Common myeloid progenitor, CD34-positive (primary cell): ENCODE data around the gene TAF15.
A peak's percentile ranks its signal among the peaks of the same experiment; 100 is the strongest.

Source experiments
- CTCF ChIA-PET: fragments of 350-600 bp; sonication (Branson Sonifier 250); formaldehyde crosslinking; loops from one replicate; lab custom pipeline; 2021; ENCODE audit warnings: antibody characterized with exemption; lab: Charles Lee
- POLR2A ChIA-PET: fragments of 350-600 bp; sonication (Branson Sonifier 250); formaldehyde crosslinking; loops from one replicate; lab custom pipeline; 2021; ENCODE audit warnings: antibody characterized with exemption; lab: Charles Lee
- DNase-seq, 3 donors: peaks; one replicate each; pipeline versions ENCODE4 v3.0.0 to v3.0.0-alpha.2; 2013
- H3K27ac ChIP-seq, 2 experiments: 1 replicate in 1 of 2; 2 replicates in 1 of 2; pipeline ENCODE4 v1.7.0; 2013; ENCODE audit warnings: inconsistent platforms in 2 of 2, low read length in 2 of 2, mild to moderate bottlenecking in 2 of 2, low read depth in 1 of 2, moderate library complexity in 1 of 2; ENCODE audit not compliant: severe bottlenecking in 2 of 2, insufficient read depth in 1 of 2, poor library complexity in 1 of 2
- H3K27me3 ChIP-seq, 5 experiments: replicated peaks in 2 of 5; 1 replicate in 3 of 5; 2 replicates in 2 of 5; pipeline versions ENCODE4 v1.6.1 to v1.7.0; 2013; ENCODE audit warnings: low read length in 4 of 5, mild to moderate bottlenecking in 2 of 5, moderate library complexity in 2 of 5, inconsistent platforms in 1 of 5; ENCODE audit not compliant: insufficient read depth in 5 of 5, control insufficient read depth in 4 of 5
- H3K36me3 ChIP-seq, 4 experiments: 1 replicate in 2 of 4; 2 replicates in 2 of 4; pipeline versions ENCODE4 v1.6.1 to v1.7.0; 2013; ENCODE audit warnings: low read length in 3 of 4, control low read depth in 1 of 4, mild to moderate bottlenecking in 1 of 4; ENCODE audit not compliant: control insufficient read depth in 4 of 4, insufficient read depth in 4 of 4
- H3K4me1 ChIP-seq, 4 experiments: 1 replicate in 3 of 4; 2 replicates in 1 of 4; pipeline versions ENCODE4 v1.6.1 to v1.7.1; 2013; ENCODE audit warnings: low read length in 3 of 4, mild to moderate bottlenecking in 3 of 4, control low read depth in 1 of 4, inconsistent platforms in 1 of 4, moderate library complexity in 1 of 4; ENCODE audit not compliant: control insufficient read depth in 4 of 4, insufficient read depth in 4 of 4; ENCODE audit errors: control extremely low read depth in 1 of 4
- H3K4me3 ChIP-seq, 7 experiments: 1 replicate in 4 of 7; 2 replicates in 3 of 7; pipeline versions ENCODE4 v1.5.1 to v1.7.0; 2013; ENCODE audit warnings: mild to moderate bottlenecking in 7 of 7, low read length in 6 of 7, moderate library complexity in 6 of 7, inconsistent platforms in 2 of 7, low read depth in 2 of 7, control low read depth in 1 of 7; ENCODE audit not compliant: insufficient read depth in 4 of 7, control insufficient read depth in 1 of 7; ENCODE audit errors: extremely low read depth in 1 of 7
- H3K9me3 ChIP-seq, 5 experiments: 1 replicate in 4 of 5; 2 replicates in 1 of 5; pipeline versions ENCODE4 v1.6.1 to v1.7.1; 2013; ENCODE audit warnings: low read length in 4 of 5, mild to moderate bottlenecking in 2 of 5, inconsistent platforms in 1 of 5, low read depth in 1 of 5, moderate library complexity in 1 of 5; ENCODE audit not compliant: control insufficient read depth in 4 of 5, insufficient read depth in 2 of 5; ENCODE audit errors: control extremely low read depth in 1 of 5
- WGBS: methylation state at CpG from one replicate; pipeline ENCODE4 v1.1.5; 2013; ENCODE audit not compliant: insufficient coverage; 5-methylcytosine and 5-hydroxymethylcytosine counted together

Gene TAF15

GRCh38 chr17:35889818-35890773, 80.8 kb downstream of the TAF15 start:
- no peak overlapping the region for H3K27ac ChIP-seq
- CTCF ChIA-PET = interaction anchor here (1.7 kb wide), 1 partner anchor 42 kb away, joined by 4 read pairs; no protein-coding TSS in a partner anchor

GRCh38 chr17:35890774-35891155, 81.5 kb downstream of the TAF15 start:
- Histone ChIP-seq H3K4me3 (no peak overlapping the region), H3K36me3 (no peaks in the 10 kb centered on the region), H3K27ac (no peak overlapping the region), H3K27me3 (no peaks in the 10 kb centered on the region), H3K9me3 (no peaks in the 10 kb centered on the region), H3K4me1 (peaks cover 4 to 16% (median 12%) of the 10 kb centered on the region in 4 experiments)
- ChIA-PET POLR2A (interaction anchor here (0.6 kb wide), 3 partner anchors 27 to 1353 kb away, joined by 3 to 5 read pairs (median 5); no protein-coding TSS in a partner anchor), CTCF (interaction anchor here (0.6 kb wide), 1 partner anchor 147 kb away, joined by 3 read pairs; no protein-coding TSS in a partner anchor)
- WGBS = 81% methylated on average over 4 of the region's 4 CpGs
- no peak for DNase-seq

More at GRCh38 chr17:35889818-35890773, 80.8 kb downstream of the TAF15 start:
- Histone ChIP-seq H3K4me3 (no peak overlapping the region), H3K36me3 (no peaks in the 10 kb centered on the region), H3K9me3 (no peaks in the 10 kb centered on the region), H3K27me3 (no peaks in the 10 kb centered on the region), H3K4me1 (peaks cover 0 to 9% (median 5%) of the 10 kb centered on the region in 4 experiments)
- POLR2A ChIA-PET = interaction anchor here (0.8 kb wide), 1 partner anchor 242 kb away, joined by 3 read pairs; no protein-coding TSS in a partner anchor
- DNase-seq = no peak
- WGBS = no CpG with 5 or more reads among the region's 2 CpGs

- ChIA-PET CTCF (interaction anchor here (0.6 kb wide), 1 partner anchor 147 kb away, joined by 3 read pairs; no protein-coding TSS in a partner anchor), POLR2A (interaction anchor here (0.6 kb wide), 3 partner anchors 28 to 1353 kb away, joined by 3 to 5 read pairs (median 5); no protein-coding TSS in a partner anchor)
- Histone ChIP-seq H3K4me1 (peaks cover 4 to 21% (median 17%) of the 10 kb centered on the region in 4 experiments), H3K27me3 (no peaks in the 10 kb centered on the region), H3K36me3 (no peaks in the 10 kb centered on the region), H3K4me3 (no peak overlapping the region), H3K27ac (no peak overlapping the region), H3K9me3 (no peaks in the 10 kb centered on the region)
- no peak for DNase-seq
- WGBS = 95% methylated on average over 2 of the region's 4 CpGs
Observed at GRCh38 chr17:35891269-35891668, 82.0 kb downstream of the TAF15 start.

- H3K9me3 ChIP-seq = no peaks in the 10 kb centered on the region
- no peak overlapping the region for H3K27ac ChIP-seq
- peak in 1 of 3 donors; percentile 21 for DNase-seq
- no peaks in the 10 kb centered on the region for H3K27me3 ChIP-seq
- ChIA-PET CTCF (interaction anchor here (1.0 to 1.2 kb wide), 2 partner anchors 13 to 66 kb away, joined by 3 read pairs; no protein-coding TSS in a partner anchor), POLR2A (no interaction called here)
- H3K36me3 ChIP-seq = no peaks in the 10 kb centered on the region
- 72% methylated on average over 2 of the region's 6 CpGs for WGBS
- H3K4me1 ChIP-seq = peaks cover 4 to 26% (median 22%) of the 10 kb centered on the region in 4 experiments
- no peak overlapping the region for H3K4me3 ChIP-seq
Observed at GRCh38 chr17:35892091-35893035, 83.1 kb downstream of the TAF15 start.

GRCh38 chr17:35893751-35894150, 84.5 kb downstream of the TAF15 start:
- DNase-seq = no peak
- H3K27me3 ChIP-seq = no peaks in the 10 kb centered on the region
- ChIA-PET POLR2A (no interaction called here), CTCF (interaction anchor here (1.2 kb wide), 1 partner anchor 18 kb away, joined by 3 read pairs; no protein-coding TSS in a partner anchor)
- H3K36me3 ChIP-seq = no peaks in the 10 kb centered on the region
- WGBS = 96% methylated on average over 4 of the region's 4 CpGs
- no peaks in the 10 kb centered on the region for H3K9me3 ChIP-seq
- H3K4me3 ChIP-seq = no peak overlapping the region
- H3K27ac ChIP-seq = no peak overlapping the region
- peaks cover 4 to 36% (median 30%) of the 10 kb centered on the region in 4 experiments for H3K4me1 ChIP-seq

- H3K27ac ChIP-seq = no peak overlapping the region
- CTCF ChIA-PET = interaction anchor here (1.2 kb wide), 1 partner anchor 17 kb away, joined by 3 read pairs; no protein-coding TSS in a partner anchor
- DNase-seq = no peak
- no peak overlapping the region for H3K4me3 ChIP-seq
- H3K27me3 ChIP-seq = no peaks in the 10 kb centered on the region
- no peaks in the 10 kb centered on the region for H3K36me3 ChIP-seq
- POLR2A ChIA-PET = no interaction called here
- no peaks in the 10 kb centered on the region for H3K9me3 ChIP-seq
- 100% methylated on average over 7 of the region's 7 CpGs for WGBS
- H3K4me1 ChIP-seq = peaks cover 4 to 41% (median 34%) of the 10 kb centered on the region in 4 experiments
Observed at GRCh38 chr17:35894206-35894605, 84.9 kb downstream of the TAF15 start.
